HG02571 (cell line): Measurements from ENCODE around the gene XPNPEP1.

Experiments
- ATAC-seq: cut with Tn5 transposase; IDR thresholded peaks from one replicate; pipeline ENCODE4 v1.9.1; 2021; ENCODE audit warnings: mild to moderate bottlenecking, moderate library complexity; ENCODE audit not compliant: unreplicated experiment

The XPNPEP1 gene

GRCh38 chr10:109952526-109952925 lies 29.2 kb upstream of the XPNPEP1 start:
- no peak for ATAC-seq

- ATAC-seq, result no peak
These were observed 24.0 kb upstream of the XPNPEP1 start for GRCh38 chr10:109947111-109947920.

- no peak for ATAC-seq
These were observed 23.4 kb upstream of the XPNPEP1 start for GRCh38 chr10:109946680-109947079.

- ATAC-seq, result no peak
These were observed 22.3 kb upstream of the XPNPEP1 start for GRCh38 chr10:109945473-109946177.

GRCh38 chr10:109944613-109945012 lies 21.3 kb upstream of the XPNPEP1 start:
- no peak for ATAC-seq

- no peak for ATAC-seq
These were observed 18.0 kb upstream of the XPNPEP1 start for GRCh38 chr10:109941236-109941862.

GRCh38 chr10:109940553-109940952 lies 17.2 kb upstream of the XPNPEP1 start:
- no peak for ATAC-seq

- ATAC-seq, result no peak
These were observed 16.8 kb upstream of the XPNPEP1 start for GRCh38 chr10:109940117-109940516.

- no peak for ATAC-seq
These were observed 16.1 kb upstream of the XPNPEP1 start for GRCh38 chr10:109939315-109939961.

GRCh38 chr10:109937460-109938065 lies 14.3 kb upstream of the XPNPEP1 start:
- ATAC-seq, result no peak

- no peak for ATAC-seq
These were observed 11.9 kb upstream of the XPNPEP1 start for GRCh38 chr10:109934958-109935793.

- ATAC-seq, result no peak
These were observed 10.8 kb upstream of the XPNPEP1 start for GRCh38 chr10:109933984-109934565.

- no peak for ATAC-seq
These were observed 9.7 kb upstream of the XPNPEP1 start for GRCh38 chr10:109932968-109933367.

GRCh38 chr10:109932391-109932790 lies 9.1 kb upstream of the XPNPEP1 start:
- no peak for ATAC-seq

- ATAC-seq, result no peak
These were observed 7.9 kb upstream of the XPNPEP1 start for GRCh38 chr10:109931163-109931562.

- ATAC-seq, result no peak
These were observed 6.3 kb upstream of the XPNPEP1 start for GRCh38 chr10:109929501-109930219.

- ATAC-seq, result no peak
These were observed 5.2 kb upstream of the XPNPEP1 start for GRCh38 chr10:109928475-109928891.

- ATAC-seq, result no peak
These were observed 3.5 kb upstream of the XPNPEP1 start for GRCh38 chr10:109926825-109927224.
